Spinal cord (tissue), 10 donors: ENCODE measurements around the gene TCF12. TPM values are rescaled to one million over a fixed set of nuclear protein-coding genes. Genes with fewer than 3 reads are reported as not detected.

Experiments used
- DNase-seq, 6 donors: peaks; one replicate each; pipeline versions ENCODE4 v3.0.0 to v3.0.0-alpha.2; 2013 to 2015; ENCODE audit warnings: low spot score in 6 of 6, low read depth in 4 of 6
- H3K27ac ChIP-seq: one replicate; pipeline ENCODE4 v1.5.1; 2013; ENCODE audit warnings: low read depth, low read length, control low read depth
- H3K27me3 ChIP-seq: one replicate; pipeline ENCODE4 v1.6.1; 2013; ENCODE audit warnings: low read length; ENCODE audit not compliant: control insufficient read depth, insufficient read depth
- H3K36me3 ChIP-seq: one replicate; pipeline ENCODE4 v1.6.1; 2013; ENCODE audit warnings: low read length; ENCODE audit not compliant: control insufficient read depth, insufficient read depth
- H3K4me1 ChIP-seq: one replicate; pipeline ENCODE4 v1.6.1; 2013; ENCODE audit warnings: low read length; ENCODE audit not compliant: control insufficient read depth, insufficient read depth
- H3K4me3 ChIP-seq: one replicate; pipeline ENCODE4 v1.5.1; 2013; ENCODE audit warnings: low read depth, low read length, control low read depth
- H3K9me3 ChIP-seq: one replicate; pipeline ENCODE4 v1.6.1; 2013; ENCODE audit warnings: low read length; ENCODE audit not compliant: control insufficient read depth, insufficient read depth
- WGBS: methylation state at CpG from one replicate; pipeline ENCODE4 v1.1.5; 2013; ENCODE audit warnings: missing lambda C conversion rate; ENCODE audit not compliant: insufficient coverage; 5-methylcytosine and 5-hydroxymethylcytosine counted together
- polyA plus RNA-seq, 2 donors: library from polyadenylated mRNA; unstranded; fragments of 120-200 nt; gene quantifications; one replicate each; pipeline ENCODE4 v1.2.1, GENCODE V29; 2013; ENCODE audit not compliant: insufficient read length in 2 of 2
- total RNA-seq, 2 donors: library from RNA; depleted of rRNA in 1 of 2; stranded (reverse); fragments of 120-200 nt in 1 of 2; fragments of >200 nt in 1 of 2; gene quantifications; one replicate each; pipeline versions ENCODE4 v1.2.3 to v1.2.4, GENCODE V29; 2013 to 2014
- donor health status: healthy.

TCF12 gene
- total and polyA plus RNA-seq, 4 donors: 88.8 to 183 (median 135) TPM

DNA sequence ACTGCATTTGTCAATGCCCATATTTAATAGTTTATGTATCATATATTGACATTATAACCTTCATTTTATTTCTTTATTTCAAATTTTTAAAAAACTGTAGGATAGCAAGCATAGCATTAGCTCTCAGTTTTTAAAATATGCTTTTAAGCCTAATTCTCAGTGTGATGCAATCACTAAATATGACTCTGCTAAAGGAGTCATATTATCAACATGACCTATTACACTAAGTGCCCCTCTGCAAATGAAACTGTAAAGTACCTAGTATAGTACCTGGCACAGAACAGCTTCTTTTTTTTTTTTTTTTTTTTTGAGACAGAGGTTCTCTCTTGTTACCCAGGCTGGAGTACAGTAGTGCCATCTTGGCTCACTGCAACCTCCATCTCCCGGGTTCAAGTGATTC, 278.4 kb downstream of the TCF12 start:
- no CpG with 5 or more reads among the region's 1 CpG for WGBS
- H3K27ac ChIP-seq: no peak overlapping the region

DNA sequence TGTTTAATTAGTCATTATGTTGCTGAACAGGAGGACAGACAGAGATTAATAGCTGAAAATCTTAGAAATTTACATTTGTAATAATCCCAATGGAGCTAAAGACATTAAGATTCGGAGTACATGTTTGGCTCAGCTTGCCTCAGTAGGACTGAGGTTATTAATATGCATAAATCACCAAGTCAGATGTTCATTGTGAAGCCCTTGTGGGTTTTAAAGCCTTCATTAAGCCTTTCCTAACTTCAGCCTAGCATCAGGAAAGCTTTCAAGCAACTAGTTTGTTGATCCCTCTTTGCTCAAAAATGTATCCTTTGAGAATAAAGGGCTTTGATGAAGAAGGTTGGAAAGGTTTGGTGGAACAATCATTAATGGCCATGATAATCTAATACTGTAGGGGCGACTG, 279.7 kb downstream of the TCF12 start:
- Histone ChIP-seq H3K27ac (no peak overlapping the region), H3K27me3 (no peaks in the 10 kb centered on the region), H3K9me3 (no peaks in the 10 kb centered on the region), H3K4me1 (peaks cover 5% of the 10 kb centered on the region), H3K36me3 (no peaks in the 10 kb centered on the region), H3K4me3 (no peak overlapping the region)
- peak in 1 of 6 donors; percentile 86 for DNase-seq
- no CpG with 5 or more reads among the region's 2 CpGs for WGBS

More for the DNA sequence above, 278.4 kb downstream of the TCF12 start:
- Histone ChIP-seq H3K36me3 (no peaks in the 10 kb centered on the region), H3K4me1 (peaks cover 5% of the 10 kb centered on the region), H3K27me3 (no peaks in the 10 kb centered on the region), H3K9me3 (no peaks in the 10 kb centered on the region), H3K4me3 (no peak overlapping the region)
- DNase-seq: no peak

DNA sequence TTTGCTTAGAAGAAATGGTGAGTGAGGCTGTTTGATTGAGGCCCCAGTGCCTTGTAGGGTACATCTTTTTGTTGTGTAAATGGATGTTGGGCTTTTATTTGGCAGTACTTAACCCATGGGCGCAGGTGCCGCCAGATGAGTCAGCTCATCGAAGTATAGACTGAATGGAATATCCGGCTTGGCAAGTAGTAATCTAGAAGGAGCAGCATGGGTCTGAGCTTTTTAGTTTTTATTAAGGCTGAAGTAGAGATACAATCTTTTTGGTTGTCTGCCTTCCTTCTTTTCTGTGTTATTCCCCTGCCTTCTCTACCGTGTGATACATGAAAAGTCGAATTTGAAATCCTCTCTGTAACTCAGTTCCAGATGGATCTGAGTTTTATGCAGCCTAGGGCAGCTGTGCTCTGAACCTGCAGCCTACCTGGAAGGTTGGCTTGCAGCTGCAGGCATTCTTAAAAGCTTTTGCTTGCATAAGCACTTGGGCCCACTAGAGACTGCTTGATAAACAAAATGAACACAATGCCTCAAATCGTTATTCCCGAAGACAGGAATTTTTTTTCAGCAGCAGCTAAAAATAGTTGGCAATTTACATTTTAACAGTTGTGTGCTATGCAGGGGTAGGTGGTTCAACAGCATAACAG, 280.3 kb downstream of the TCF12 start:
- peaks cover 5% of the 10 kb centered on the region for H3K4me1 ChIP-seq
- no peaks in the 10 kb centered on the region for H3K27me3 ChIP-seq

DNA sequence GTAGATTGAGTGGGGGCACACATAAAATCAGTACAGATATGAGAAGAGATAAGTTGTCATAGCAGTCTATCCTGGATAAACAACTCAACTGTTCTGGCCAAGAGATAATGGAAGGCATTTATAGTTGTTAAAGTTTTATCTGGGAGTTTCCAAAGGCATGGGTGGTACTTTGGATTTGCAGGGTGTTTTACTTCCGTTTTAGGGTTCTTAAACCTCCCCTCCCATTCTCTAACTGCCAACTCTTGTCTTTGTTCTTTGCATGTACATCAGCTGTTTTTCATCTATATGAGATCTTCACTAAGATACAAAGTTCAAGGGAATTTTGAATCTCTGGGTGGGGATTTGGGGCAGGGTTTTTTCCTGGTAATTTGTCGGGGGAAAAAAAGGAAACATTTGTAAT, 283.1 kb downstream of the TCF12 start:
- Histone ChIP-seq H3K27me3 (no peaks in the 10 kb centered on the region), H3K9me3 (no peaks in the 10 kb centered on the region)
- WGBS: no CpG with 5 or more reads among the region's 2 CpGs

More for the DNA sequence above, 280.3 kb downstream of the TCF12 start:
- H3K9me3 ChIP-seq: no peaks in the 10 kb centered on the region
- WGBS: 13% methylated on average over 4 of the region's 8 CpGs
- peak in 2 of 6 donors; percentile 37 to 89 for DNase-seq
- no peak overlapping the region for H3K27ac ChIP-seq
- no peak overlapping the region for H3K4me3 ChIP-seq
- no peaks in the 10 kb centered on the region for H3K36me3 ChIP-seq

DNA sequence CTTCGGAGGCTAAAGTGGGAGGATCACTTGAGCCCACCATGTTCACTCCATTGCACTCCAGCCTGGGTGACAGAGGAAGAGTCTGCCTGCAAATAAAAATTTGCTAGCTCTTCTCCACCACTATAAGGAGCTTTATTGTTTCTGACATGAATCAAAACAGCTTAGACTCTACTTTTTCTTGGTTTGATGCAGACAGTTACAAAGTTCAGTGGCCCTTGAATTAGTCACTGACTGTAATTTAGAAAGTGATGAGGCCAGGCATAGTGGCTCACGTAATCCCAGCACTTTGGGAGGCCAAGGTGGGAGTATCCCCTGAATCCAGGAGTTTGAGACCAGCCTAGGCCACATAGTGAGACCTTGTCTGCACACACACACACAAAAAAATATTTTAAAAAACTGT, 285.5 kb downstream of the TCF12 start:
- Histone ChIP-seq H3K9me3 (no peaks in the 10 kb centered on the region), H3K4me3 (no peak overlapping the region), H3K4me1 (peaks cover under 1% of the 10 kb centered on the region), H3K27me3 (no peaks in the 10 kb centered on the region), H3K36me3 (no peaks in the 10 kb centered on the region), H3K27ac (no peak overlapping the region)
- no peak for DNase-seq
- 60% methylated on average over 1 of the region's 2 CpGs for WGBS

More for the DNA sequence above, 283.1 kb downstream of the TCF12 start:
- Histone ChIP-seq H3K27ac (no peak overlapping the region), H3K36me3 (no peaks in the 10 kb centered on the region), H3K4me1 (peaks cover 5% of the 10 kb centered on the region), H3K4me3 (no peak overlapping the region)
- DNase-seq: no peak

DNA sequence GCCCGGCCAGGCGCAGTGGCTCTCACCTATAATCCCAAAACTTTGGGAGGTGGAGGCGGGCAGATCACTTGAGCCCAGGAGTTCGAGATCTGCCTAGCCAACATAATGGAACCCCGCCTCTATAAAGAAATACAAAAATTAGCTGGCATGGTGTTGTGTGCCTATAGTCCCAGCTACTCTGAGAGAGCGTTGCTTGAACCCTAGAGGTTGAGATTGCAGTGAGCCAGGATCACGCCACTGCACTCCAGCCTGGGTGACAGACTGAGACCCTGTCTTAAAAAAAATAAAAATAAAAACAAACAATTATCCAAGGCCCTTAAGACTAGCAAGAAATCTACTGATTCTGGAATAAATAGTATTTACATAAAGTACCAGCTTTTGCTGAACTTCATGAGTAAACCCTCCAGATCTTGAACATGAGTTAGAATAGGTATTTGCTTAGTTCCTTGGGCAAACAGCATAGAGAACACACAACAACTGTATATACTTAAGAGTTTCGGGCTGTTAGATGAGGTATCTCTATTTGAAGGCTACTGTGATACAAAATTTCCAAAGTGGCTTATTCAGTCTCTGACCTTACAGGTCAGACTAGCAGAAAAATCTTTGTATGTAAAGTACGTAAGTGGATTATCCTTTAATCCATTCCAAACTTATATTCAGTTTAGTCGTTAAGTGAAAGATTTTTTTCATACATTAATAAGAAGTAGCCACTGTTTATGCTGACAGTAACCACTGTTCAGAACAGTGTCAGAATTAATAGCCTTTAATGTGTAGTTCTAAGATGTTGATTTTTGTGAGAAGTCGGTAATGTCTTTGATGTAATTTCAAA, 286.8 kb downstream of the TCF12 start:
- no peak for DNase-seq
- Histone ChIP-seq H3K9me3 (no peaks in the 10 kb centered on the region), H3K4me3 (no peak overlapping the region), H3K36me3 (no peaks in the 10 kb centered on the region), H3K4me1 (no peaks in the 10 kb centered on the region), H3K27me3 (no peaks in the 10 kb centered on the region), H3K27ac (no peak overlapping the region)
- WGBS: 60% methylated on average over 1 of the region's 11 CpGs

DNA sequence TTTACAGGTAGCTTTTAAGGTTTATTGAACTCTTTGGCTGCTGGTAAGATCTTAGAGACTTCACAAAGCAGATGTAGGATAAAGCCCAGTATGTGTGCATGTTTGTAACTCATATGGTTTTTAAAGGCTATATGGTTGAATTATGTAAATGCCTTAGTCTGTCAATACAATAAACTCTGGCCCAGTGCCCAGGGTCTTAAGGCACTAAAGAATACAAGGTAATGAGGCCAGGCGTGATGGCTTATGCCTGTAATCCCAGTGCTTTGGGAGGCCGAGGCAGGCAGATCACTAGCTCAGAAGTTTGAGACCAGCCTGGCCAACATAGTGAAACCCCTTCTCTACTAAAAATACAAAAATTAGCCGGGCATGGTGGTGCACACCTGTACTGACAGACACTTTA, 287.6 kb downstream of the TCF12 start:
- H3K36me3 ChIP-seq: no peaks in the 10 kb centered on the region
- no peak overlapping the region for H3K4me3 ChIP-seq
- no peaks in the 10 kb centered on the region for H3K27me3 ChIP-seq
- 70% methylated on average over 2 of the region's 3 CpGs for WGBS
- H3K27ac ChIP-seq: no peak overlapping the region
- no peak for DNase-seq
- H3K4me1 ChIP-seq: no peaks in the 10 kb centered on the region
- no peaks in the 10 kb centered on the region for H3K9me3 ChIP-seq

DNA sequence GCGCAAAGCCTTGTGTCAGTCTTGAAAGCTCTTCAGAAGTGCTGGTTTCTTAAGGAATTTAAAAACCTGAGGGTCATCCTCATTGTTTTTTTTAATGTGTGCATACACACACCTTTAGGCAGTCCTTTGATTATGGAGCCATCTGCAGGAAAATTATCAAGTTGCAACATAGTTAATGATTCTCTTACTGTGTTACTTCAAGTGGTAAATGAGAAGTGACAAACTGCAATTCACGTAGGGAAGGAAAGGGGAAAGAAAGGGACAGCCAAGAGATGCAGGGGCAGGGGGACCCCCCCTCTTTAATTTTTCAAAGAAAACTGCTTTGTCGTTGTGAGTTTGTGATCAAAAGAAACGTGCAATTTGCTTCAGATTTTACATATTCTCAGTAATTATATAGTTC, 295.4 kb downstream of the TCF12 start:
- H3K27ac ChIP-seq: no peak overlapping the region
- no peaks in the 10 kb centered on the region for H3K4me1 ChIP-seq
- H3K27me3 ChIP-seq: no peaks in the 10 kb centered on the region
- H3K36me3 ChIP-seq: no peaks in the 10 kb centered on the region
- peak in 2 of 6 donors; percentile 78 to 90 for DNase-seq
- WGBS: no CpG with 5 or more reads among the region's 4 CpGs
- H3K9me3 ChIP-seq: no peaks in the 10 kb centered on the region
- no peak overlapping the region for H3K4me3 ChIP-seq

DNA sequence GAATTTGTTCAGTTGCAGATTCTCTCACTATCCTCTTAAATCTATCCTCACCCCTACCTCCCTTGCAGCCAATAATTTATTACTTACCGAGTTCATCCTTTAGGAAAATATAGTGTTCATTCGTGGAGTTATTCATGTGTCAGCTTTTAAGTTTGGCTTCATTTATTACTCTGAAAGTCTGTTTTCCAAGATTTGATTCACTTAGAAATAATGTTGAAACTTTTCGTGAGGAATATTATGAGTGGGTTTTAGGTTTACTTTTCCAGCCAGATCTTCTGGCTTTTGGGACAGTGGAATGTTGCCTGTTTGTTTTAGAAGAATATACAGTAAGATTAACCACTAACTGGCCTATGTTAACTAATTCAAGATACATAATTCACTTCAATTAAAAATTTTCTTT, 296.9 kb downstream of the TCF12 start:
- no peaks in the 10 kb centered on the region for H3K9me3 ChIP-seq
- H3K4me1 ChIP-seq: no peaks in the 10 kb centered on the region
- WGBS: no CpG with 5 or more reads among the region's 3 CpGs
- H3K27ac ChIP-seq: peak overlapping the region; percentile 52
- H3K27me3 ChIP-seq: no peaks in the 10 kb centered on the region
- no peak for DNase-seq
- no peaks in the 10 kb centered on the region for H3K36me3 ChIP-seq
- no peak overlapping the region for H3K4me3 ChIP-seq

DNA sequence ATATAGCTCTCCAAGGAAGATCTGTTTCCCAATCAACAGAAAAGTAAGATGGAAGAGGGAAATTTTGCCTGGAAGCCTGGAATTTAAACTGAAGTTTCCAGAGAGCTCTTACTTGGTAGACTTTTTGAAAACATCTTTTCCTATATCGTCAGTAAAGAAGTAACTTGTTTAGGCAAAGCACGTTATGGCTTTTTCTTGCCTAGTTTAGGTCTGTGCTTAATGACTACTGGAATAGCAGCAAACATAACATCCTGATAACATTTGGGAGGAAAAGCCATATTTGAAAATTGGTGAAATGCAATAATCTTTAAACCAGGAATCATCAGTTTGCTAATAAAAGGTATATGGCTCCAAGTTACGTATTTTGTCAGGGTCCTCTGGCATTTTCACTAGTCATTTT, 297.4 kb downstream of the TCF12 start:
- H3K9me3 ChIP-seq: no peaks in the 10 kb centered on the region
- H3K4me3 ChIP-seq: peak overlapping the region; percentile 5
- 33% methylated on average over 1 of the region's 3 CpGs for WGBS
- no peak for DNase-seq
- no peaks in the 10 kb centered on the region for H3K4me1 ChIP-seq
- H3K36me3 ChIP-seq: no peaks in the 10 kb centered on the region
- no peaks in the 10 kb centered on the region for H3K27me3 ChIP-seq
- peak overlapping the region; percentile 52 for H3K27ac ChIP-seq
